ACC112 (cell line): ENCODE results near the gene ERO1A.

ENCODE experiments used
- H2AFZ ChIP-seq: fragments of 200-600 bp; sonication (generic); one replicate; pipeline ENCODE4 v1.6.0; 2017; ENCODE audit warnings: antibody characterized with exemption, low read length; ENCODE audit not compliant: unreplicated experiment
- H3K27ac ChIP-seq: fragments of 200-600 bp; sonication (generic); 2 replicates; pipeline ENCODE4 v1.5.1; 2014; ENCODE audit warnings: low read depth, mild to moderate bottlenecking, antibody characterized with exemption, low read length, moderate library complexity
- H3K27me3 ChIP-seq: fragments of 200-600 bp; sonication (generic); 2 replicates; pipeline ENCODE4 v1.6.1; 2014; ENCODE audit warnings: mild to moderate bottlenecking, antibody characterized with exemption, low read length, moderate library complexity, mixed read lengths; ENCODE audit not compliant: insufficient read depth
- H3K36me3 ChIP-seq: fragments of 200-600 bp; sonication (generic); 2 replicates; pipeline ENCODE4 v1.6.1; 2016; ENCODE audit warnings: mild to moderate bottlenecking, antibody characterized with exemption, low read length, moderate library complexity, mixed read lengths; ENCODE audit not compliant: insufficient read depth
- H3K4me1 ChIP-seq: fragments of 200-600 bp; sonication (generic); one replicate; pipeline ENCODE4 v1.6.1; 2016; ENCODE audit warnings: low read length, mixed read lengths; ENCODE audit not compliant: insufficient read depth, unreplicated experiment, control insufficient read depth
- H3K4me3 ChIP-seq: fragments of 200-600 bp; sonication (generic); 2 replicates; pipeline ENCODE4 v1.5.1; 2014; ENCODE audit warnings: mild to moderate bottlenecking, low read depth, low read length
- H3K79me2 ChIP-seq: fragments of 200-600 bp; sonication (generic); one replicate; pipeline ENCODE4 v1.6.0; 2016; ENCODE audit warnings: low read length; ENCODE audit not compliant: control insufficient read depth, unreplicated experiment, insufficient read depth

ERO1A gene

DNA sequence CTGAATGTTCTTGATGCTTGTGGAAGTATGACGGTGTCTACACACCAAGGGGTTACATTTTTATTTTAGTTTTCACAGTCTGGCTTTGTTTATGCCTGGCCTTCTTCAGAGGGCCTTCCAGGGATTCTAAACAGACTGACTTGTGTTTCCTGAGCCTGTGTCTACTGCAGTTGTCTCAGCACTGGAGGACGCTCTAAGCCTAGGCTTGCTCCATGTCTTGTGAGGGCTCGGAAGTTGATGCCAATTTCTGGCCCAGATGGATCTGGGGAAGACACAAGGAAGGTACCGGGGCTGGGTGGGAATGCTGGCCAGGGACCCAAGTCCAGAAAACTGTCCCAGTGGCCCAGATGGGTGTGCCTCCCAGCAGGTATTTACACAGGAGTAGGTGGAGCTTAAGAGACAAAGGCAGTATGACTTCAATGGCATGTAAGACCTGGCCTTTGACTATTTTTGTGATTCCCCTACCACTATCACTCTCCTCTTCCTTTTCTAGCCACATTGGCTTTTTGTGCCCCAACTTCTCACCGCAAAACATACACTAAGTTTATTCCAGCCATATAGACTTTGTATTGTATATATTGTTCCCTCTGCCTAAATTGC lies 85.8 kb downstream of the ERO1A start:
- Histone ChIP-seq H3K79me2 (no peaks in the 10 kb centered on the region), H2AFZ (no peak overlapping the region), H3K27me3 (no peaks in the 10 kb centered on the region), H3K4me1 (no peaks in the 10 kb centered on the region), H3K27ac (no peak overlapping the region), H3K4me3 (no peak overlapping the region), H3K36me3 (no peaks in the 10 kb centered on the region)

DNA sequence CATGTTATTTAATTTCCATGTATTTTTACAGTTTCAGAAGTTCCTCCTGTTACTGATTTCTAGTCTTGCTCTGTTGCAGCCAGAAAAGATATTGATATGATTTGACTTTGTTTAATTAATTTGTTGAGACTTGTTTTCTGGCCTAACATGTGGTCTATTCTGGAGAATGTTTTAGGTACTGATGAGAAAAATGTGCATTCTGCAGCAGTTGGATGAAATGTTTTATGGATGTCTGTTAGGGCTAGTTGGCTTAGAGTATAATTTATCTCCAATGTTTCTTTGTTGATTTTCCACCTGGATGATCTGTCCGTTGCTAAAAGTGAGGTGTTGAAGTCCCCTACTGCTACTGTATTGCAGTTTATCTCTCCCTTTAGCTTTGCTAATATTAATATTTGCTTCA lies 88.3 kb downstream of the ERO1A start:
- no peak overlapping the region for H2AFZ ChIP-seq
- no peaks in the 10 kb centered on the region for H3K36me3 ChIP-seq
- H3K27me3 ChIP-seq, result no peaks in the 10 kb centered on the region
- no peaks in the 10 kb centered on the region for H3K4me1 ChIP-seq
- H3K4me3 ChIP-seq, result no peak overlapping the region
- H3K79me2 ChIP-seq, result no peaks in the 10 kb centered on the region
- no peak overlapping the region for H3K27ac ChIP-seq

- no peaks in the 10 kb centered on the region for H3K4me1 ChIP-seq
- peak overlapping the region; percentile 71 for H2AFZ ChIP-seq
- H3K4me3 ChIP-seq, result no peak overlapping the region
Measured at GRCh38 chr14:52602131-52602530, 93.2 kb downstream of the ERO1A start.

GRCh38 chr14:52599974-52600373 lies 95.4 kb downstream of the ERO1A start:
- Histone ChIP-seq H3K36me3 (no peaks in the 10 kb centered on the region), H3K79me2 (no peaks in the 10 kb centered on the region), H3K4me3 (no peak overlapping the region), H2AFZ (no peak overlapping the region), H3K27ac (no peak overlapping the region), H3K4me1 (no peaks in the 10 kb centered on the region), H3K27me3 (no peaks in the 10 kb centered on the region)

More at GRCh38 chr14:52602131-52602530, 93.2 kb downstream of the ERO1A start:
- no peak overlapping the region for H3K27ac ChIP-seq
- H3K27me3 ChIP-seq, result no peaks in the 10 kb centered on the region
- no peaks in the 10 kb centered on the region for H3K79me2 ChIP-seq
- no peaks in the 10 kb centered on the region for H3K36me3 ChIP-seq

DNA sequence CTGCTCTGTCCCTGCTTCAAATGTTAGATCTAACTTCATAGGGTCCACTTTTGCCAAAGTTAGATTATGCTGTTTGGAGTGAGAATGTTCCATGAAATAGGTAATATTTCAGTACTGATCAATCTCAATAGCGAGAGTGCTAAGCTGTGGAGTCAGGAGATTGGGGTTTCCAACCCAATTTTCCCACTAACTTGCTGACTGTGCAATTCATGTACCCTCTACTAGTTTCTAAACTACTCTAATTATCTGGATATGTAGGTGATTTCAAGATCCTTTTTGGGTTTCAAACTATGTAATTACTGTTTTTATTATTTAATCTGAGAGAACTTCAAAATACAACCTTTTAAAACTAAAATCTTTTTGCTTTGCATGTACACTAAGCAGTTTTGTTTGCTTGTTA lies 96.8 kb downstream of the ERO1A start:
- no peak overlapping the region for H3K27ac ChIP-seq
- H3K36me3 ChIP-seq, result no peaks in the 10 kb centered on the region
- no peak overlapping the region for H2AFZ ChIP-seq

GRCh38 chr14:52596861-52597260 lies 98.5 kb downstream of the ERO1A start:
- H3K79me2 ChIP-seq, result no peaks in the 10 kb centered on the region
- no peaks in the 10 kb centered on the region for H3K4me1 ChIP-seq
- no peaks in the 10 kb centered on the region for H3K36me3 ChIP-seq
- no peaks in the 10 kb centered on the region for H3K27me3 ChIP-seq
- no peak overlapping the region for H3K27ac ChIP-seq
- H2AFZ ChIP-seq, result no peak overlapping the region
- H3K4me3 ChIP-seq, result no peak overlapping the region

More for the DNA sequence above, 96.8 kb downstream of the ERO1A start:
- Histone ChIP-seq H3K4me1 (no peaks in the 10 kb centered on the region), H3K4me3 (no peak overlapping the region), H3K27me3 (no peaks in the 10 kb centered on the region), H3K79me2 (no peaks in the 10 kb centered on the region)

DNA sequence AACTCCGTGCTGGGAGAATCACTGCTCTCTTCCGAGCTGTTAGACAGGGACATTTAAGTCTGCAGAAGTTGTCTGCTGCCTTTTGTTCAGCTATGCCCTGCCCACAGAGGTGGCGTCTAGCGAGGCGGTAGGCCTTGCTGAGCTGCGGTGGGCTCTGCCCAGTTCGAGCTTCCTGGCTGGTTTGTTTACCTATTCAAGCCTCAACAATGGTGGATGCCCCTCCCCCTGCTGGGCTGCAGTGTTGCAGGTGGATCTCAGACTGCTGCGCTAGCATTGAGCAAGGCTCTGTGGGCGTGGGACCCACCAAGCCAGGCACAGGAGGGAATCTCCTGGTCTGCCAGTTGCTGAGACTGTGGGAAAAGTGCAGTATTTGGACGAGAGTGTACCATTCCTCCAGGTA lies 99.0 kb downstream of the ERO1A start:
- no peak overlapping the region for H3K27ac ChIP-seq
- no peaks in the 10 kb centered on the region for H3K79me2 ChIP-seq
- no peak overlapping the region for H2AFZ ChIP-seq
- no peaks in the 10 kb centered on the region for H3K4me1 ChIP-seq
- no peaks in the 10 kb centered on the region for H3K27me3 ChIP-seq
- H3K36me3 ChIP-seq, result no peaks in the 10 kb centered on the region
- no peak overlapping the region for H3K4me3 ChIP-seq

DNA sequence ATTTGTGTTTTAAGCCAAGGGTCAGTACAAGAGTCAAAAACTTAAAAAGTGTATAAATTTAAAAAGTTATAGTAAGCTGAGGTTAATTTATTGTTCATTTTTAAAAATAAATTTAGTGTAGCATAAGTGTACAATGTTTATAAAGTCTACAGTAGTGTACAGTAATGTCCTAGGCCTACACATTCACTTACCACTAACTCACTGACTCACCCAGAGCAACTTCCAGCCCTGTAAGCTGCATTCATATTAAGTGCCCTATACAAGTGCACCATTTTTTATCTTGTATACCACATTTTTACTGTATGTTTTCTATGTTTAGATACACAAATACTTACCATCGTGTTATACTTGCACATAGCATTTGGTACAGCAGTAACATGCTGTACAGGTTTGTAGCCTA lies 105.0 kb downstream of the ERO1A start:
- Histone ChIP-seq H3K36me3 (no peaks in the 10 kb centered on the region), H3K4me3 (no peak overlapping the region), H3K27me3 (no peaks in the 10 kb centered on the region), H3K79me2 (no peaks in the 10 kb centered on the region), H3K27ac (no peak overlapping the region), H3K4me1 (no peaks in the 10 kb centered on the region), H2AFZ (no peak overlapping the region)
